Tongue (tissue), 2 donors: ENCODE measurements around the gene RABGAP1L. TPM values are rescaled to one million over a fixed set of nuclear protein-coding genes. Genes with fewer than 3 reads are reported as not detected.
"Not testable (repeated sequence)": the region's sequence is repeated elsewhere in the genome, so short reads cannot be mapped to it uniquely, and the experiment has no call there.

Experiments
- DNase-seq: peaks from one replicate; pipeline ENCODE4 v3.0.0-alpha.2; 2015
- total RNA-seq: library from RNA; depleted of rRNA; stranded (reverse); fragments of >200 nt; gene quantifications from one replicate; pipeline ENCODE4 v1.2.3, GENCODE V29; 2014

Gene RABGAP1L
- total RNA-seq: 86.6 TPM

GRCh38 chr1:174159252-174160108 is at the start of gene RABGAP1L:
TSS of gene RABGAP1L (plus strand) at chr1:174159520.
- DNase-seq: peak; percentile 98

GRCh38 chr1:174110053-174110452 is 49.3 kb upstream of the RABGAP1L start:
- DNase-seq: no peak

GRCh38 chr1:174112489-174113162 is 46.7 kb upstream of the RABGAP1L start:
- peak; percentile 1 for DNase-seq

- DNase-seq: no peak
Measured at GRCh38 chr1:174114106-174114505, 45.2 kb upstream of the RABGAP1L start.

- peak; percentile 19 for DNase-seq
Measured at GRCh38 chr1:174114788-174115448, 44.4 kb upstream of the RABGAP1L start.

- DNase-seq: no peak
Measured at GRCh38 chr1:174116042-174116441, 43.3 kb upstream of the RABGAP1L start.

GRCh38 chr1:174118751-174119150 is 40.6 kb upstream of the RABGAP1L start:
- peak; percentile 1 for DNase-seq

- DNase-seq: not testable (repeated sequence)
Measured at GRCh38 chr1:174122318-174122717, 37.0 kb upstream of the RABGAP1L start.

- no peak for DNase-seq
Measured at GRCh38 chr1:174123843-174124242, 35.5 kb upstream of the RABGAP1L start.

- not testable (repeated sequence) for DNase-seq
Measured at GRCh38 chr1:174127176-174127575, 32.1 kb upstream of the RABGAP1L start.

GRCh38 chr1:174131032-174131638 is 28.2 kb upstream of the RABGAP1L start:
- no peak for DNase-seq

GRCh38 chr1:174134003-174134659 is 25.2 kb upstream of the RABGAP1L start:
- DNase-seq: no peak

GRCh38 chr1:174135211-174135610 is 24.1 kb upstream of the RABGAP1L start:
- no peak for DNase-seq

- DNase-seq: no peak
Measured at GRCh38 chr1:174136714-174137113, 22.6 kb upstream of the RABGAP1L start.

- no peak for DNase-seq
Measured at GRCh38 chr1:174142836-174143235, 16.5 kb upstream of the RABGAP1L start.

- DNase-seq: not testable (repeated sequence)
Measured at GRCh38 chr1:174143727-174144396, 15.5 kb upstream of the RABGAP1L start.

GRCh38 chr1:174144397-174144783 is 14.9 kb upstream of the RABGAP1L start:
- not testable (repeated sequence) for DNase-seq

- DNase-seq: no peak
Measured at GRCh38 chr1:174149216-174149615, 10.1 kb upstream of the RABGAP1L start.

- DNase-seq: no peak
Measured at GRCh38 chr1:174150499-174150898, 8.8 kb upstream of the RABGAP1L start.

- DNase-seq: no peak
Measured at GRCh38 chr1:174152427-174152826, 6.9 kb upstream of the RABGAP1L start.

GRCh38 chr1:174153085-174153824 is 6.1 kb upstream of the RABGAP1L start:
- no peak for DNase-seq
